Activated CD4-positive, alpha-beta T cell treated with anti-CD3 and anti-CD28 coated beads, Interleukin-2, amount 10 ng/mL, durations not matched to agents 7 days and 5 days (primary cell): ENCODE results near the gene MPHOSPH6. TPM values are rescaled to one million over a fixed set of nuclear protein-coding genes. Genes with fewer than 3 reads are reported as not detected.
"Not testable (repeated sequence)": the region's sequence is repeated elsewhere in the genome, so short reads cannot be mapped to it uniquely, and the experiment has no call there.

Experiments
- CTCF ChIA-PET: fragments of 350-600 bp; sonication (Branson Sonifier 250); formaldehyde crosslinking; loops from one replicate; lab custom pipeline; 2021; ENCODE audit warnings: antibody characterized with exemption; lab: Charles Lee
- POLR2A ChIA-PET: fragments of 350-600 bp; sonication (Branson Sonifier 250); formaldehyde crosslinking; loops from one replicate; lab custom pipeline; 2021; ENCODE audit warnings: antibody characterized with exemption; lab: Charles Lee
- DNase-seq: peaks from one replicate; pipeline ENCODE4 v3.0.0-alpha.2; 2020
- H3K27ac Mint-ChIP-seq: one replicate; pipeline ENCODE4 v1.8.0; 2021; ENCODE audit warnings: mild to moderate bottlenecking, moderate library complexity, mixed read lengths
- H3K27me3 Mint-ChIP-seq: one replicate; pipeline ENCODE4 v1.8.0; 2021; ENCODE audit warnings: mixed read lengths
- H3K36me3 Mint-ChIP-seq: one replicate; pipeline ENCODE4 v1.8.0; 2021; ENCODE audit warnings: low read depth, mixed read lengths
- H3K4me1 Mint-ChIP-seq: one replicate; pipeline ENCODE4 v1.8.0; 2021; ENCODE audit warnings: mixed read lengths
- H3K4me3 Mint-ChIP-seq: one replicate; pipeline ENCODE4 v1.8.0; 2021; ENCODE audit warnings: mild to moderate bottlenecking, moderate library complexity, mixed read lengths
- H3K9me3 Mint-ChIP-seq: one replicate; pipeline ENCODE4 v1.8.0; 2021; ENCODE audit warnings: mixed read lengths
- total RNA-seq, 2 experiments: library from RNA; stranded (reverse); gene quantifications; one replicate each; pipeline ENCODE4 v1.2.3, GENCODE V29; 2021

Gene MPHOSPH6, protein sequence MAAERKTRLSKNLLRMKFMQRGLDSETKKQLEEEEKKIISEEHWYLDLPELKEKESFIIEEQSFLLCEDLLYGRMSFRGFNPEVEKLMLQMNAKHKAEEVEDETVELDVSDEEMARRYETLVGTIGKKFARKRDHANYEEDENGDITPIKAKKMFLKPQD
- total RNA-seq, result 10 to 100 TPM; 36.7 to 39.0 TPM

GRCh38 chr16:82169861-82170845 lies at the start of gene MPHOSPH6:
Gene MPHOSPH6, minus strand, starts transcription at chr16:82170224. Its CDS starts 49 bp downstream, at chr16:82170175.
- Mint-ChIP-seq H3K36me3 (peaks cover 34% of the 10 kb centered on the region), H3K27ac (peak within 1 kb of the TSS; percentile 98), H3K4me1 (peaks cover 22% of the 10 kb centered on the region), H3K27me3 (peaks cover 27% of the 10 kb centered on the region), H3K9me3 (peaks cover 16% of the 10 kb centered on the region), H3K4me3 (peak within 1 kb of the TSS; percentile 92)
- ChIA-PET CTCF (interaction anchor here (0.9 to 1.5 kb wide), 2 partner anchors 12 to 87 kb away, joined by 3 to 7 read pairs; no protein-coding TSS in a partner anchor), POLR2A (no interaction called here)
- peak; percentile 89 for DNase-seq

DNA sequence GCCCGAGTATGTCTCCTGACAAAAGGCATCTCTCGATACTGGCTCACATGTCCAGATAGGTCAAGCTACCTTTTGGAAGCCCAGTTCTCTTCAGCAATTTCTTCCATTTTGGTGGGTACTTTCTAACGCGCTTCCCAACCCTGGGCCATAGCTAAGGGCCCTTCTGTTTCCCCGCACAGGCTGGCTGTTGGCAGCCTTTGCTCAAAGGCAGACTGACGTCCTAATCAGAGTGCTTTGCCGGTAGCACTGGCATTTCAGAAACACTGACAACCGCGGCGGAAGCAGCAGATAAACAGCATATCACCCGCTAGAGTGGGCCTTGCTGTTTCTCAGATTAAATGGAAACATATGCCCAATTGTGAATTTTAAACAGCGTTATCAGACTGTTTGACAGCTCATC lies 49.3 kb upstream of the MPHOSPH6 start:
- no peak overlapping the region for H3K4me3 Mint-ChIP-seq
- CTCF ChIA-PET, result no interaction called here
- no peaks in the 10 kb centered on the region for H3K4me1 Mint-ChIP-seq
- DNase-seq, result no peak
- peaks cover 16% of the 10 kb centered on the region for H3K27me3 Mint-ChIP-seq
- no peak overlapping the region for H3K27ac Mint-ChIP-seq
- no peaks in the 10 kb centered on the region for H3K9me3 Mint-ChIP-seq
- H3K36me3 Mint-ChIP-seq, result no peaks in the 10 kb centered on the region
- POLR2A ChIA-PET, result no interaction called here

DNA sequence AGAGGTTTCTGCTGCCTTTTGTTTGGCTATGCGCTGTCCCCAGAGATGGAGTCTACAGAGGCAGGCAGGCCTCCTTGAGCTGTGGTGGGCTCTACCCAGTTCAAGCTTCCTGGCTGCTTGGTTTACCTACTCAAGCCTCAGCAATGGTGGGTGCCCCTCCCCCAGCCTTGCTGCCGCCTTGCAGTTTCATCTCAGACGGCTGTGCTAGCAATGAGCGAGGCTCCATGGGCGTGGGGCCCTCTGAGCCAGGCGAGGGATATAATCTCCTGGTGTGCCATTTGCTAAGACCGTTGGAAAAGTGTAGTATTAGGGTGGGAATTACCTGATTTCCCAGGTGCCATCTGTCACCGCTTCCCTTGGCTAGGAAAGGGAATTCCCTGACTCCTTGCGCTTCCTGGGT lies 39.3 kb upstream of the MPHOSPH6 start:
- CTCF ChIA-PET, result interaction anchor here (0.6 kb wide), 1 partner anchor 10 kb away, joined by 3 read pairs; no protein-coding TSS in a partner anchor
- POLR2A ChIA-PET, result not testable (repeated sequence)

DNA sequence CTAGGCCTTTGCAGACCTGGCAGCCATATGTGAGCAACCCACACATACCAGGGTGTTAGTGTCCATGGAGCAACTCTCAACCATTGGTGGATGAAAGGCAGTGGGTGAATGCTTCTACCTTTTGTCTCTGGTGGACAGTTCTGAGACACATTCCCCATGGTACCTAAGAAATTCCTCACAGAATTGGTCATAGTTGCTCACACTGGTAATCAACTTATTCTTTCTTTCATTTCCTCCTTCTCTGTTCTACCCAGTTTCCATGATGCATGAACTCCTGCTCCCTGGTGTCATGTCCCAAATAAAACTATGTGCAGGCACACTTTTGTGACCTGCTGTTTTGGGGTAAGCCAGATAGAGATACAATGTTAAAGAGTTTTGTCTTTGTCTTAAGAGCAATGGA lies 33.2 kb upstream of the MPHOSPH6 start:
- Mint-ChIP-seq H3K27me3 (peaks cover 7% of the 10 kb centered on the region), H3K4me1 (no peaks in the 10 kb centered on the region), H3K36me3 (no peaks in the 10 kb centered on the region), H3K27ac (no peak overlapping the region), H3K4me3 (no peak overlapping the region), H3K9me3 (no peaks in the 10 kb centered on the region)
- ChIA-PET CTCF (no interaction called here), POLR2A (no interaction called here)
- no peak for DNase-seq

More for the DNA sequence above, 39.3 kb upstream of the MPHOSPH6 start:
- not testable (repeated sequence) for DNase-seq, H3K9me3 Mint-ChIP-seq, H3K36me3 Mint-ChIP-seq, H3K27ac Mint-ChIP-seq, H3K4me3 Mint-ChIP-seq, H3K4me1 Mint-ChIP-seq
- peaks cover 11% of the 10 kb centered on the region for H3K27me3 Mint-ChIP-seq

GRCh38 chr16:82201926-82202325 lies 31.9 kb upstream of the MPHOSPH6 start:
- Mint-ChIP-seq H3K27ac (no peak overlapping the region), H3K36me3 (no peaks in the 10 kb centered on the region), H3K4me1 (no peaks in the 10 kb centered on the region), H3K27me3 (peaks cover under 1% of the 10 kb centered on the region), H3K4me3 (no peak overlapping the region), H3K9me3 (no peaks in the 10 kb centered on the region)
- DNase-seq, result no peak
- POLR2A ChIA-PET, result no interaction called here
- CTCF ChIA-PET, result no interaction called here

- Mint-ChIP-seq H3K4me3 (no peak overlapping the region), H3K4me1 (no peaks in the 10 kb centered on the region), H3K36me3 (no peaks in the 10 kb centered on the region), H3K9me3 (no peaks in the 10 kb centered on the region), H3K27ac (no peak overlapping the region), H3K27me3 (no peaks in the 10 kb centered on the region)
- CTCF ChIA-PET, result no interaction called here
- no peak for DNase-seq
- POLR2A ChIA-PET, result no interaction called here
These were observed 31.3 kb upstream of the MPHOSPH6 start for GRCh38 chr16:82201351-82201750.

DNA sequence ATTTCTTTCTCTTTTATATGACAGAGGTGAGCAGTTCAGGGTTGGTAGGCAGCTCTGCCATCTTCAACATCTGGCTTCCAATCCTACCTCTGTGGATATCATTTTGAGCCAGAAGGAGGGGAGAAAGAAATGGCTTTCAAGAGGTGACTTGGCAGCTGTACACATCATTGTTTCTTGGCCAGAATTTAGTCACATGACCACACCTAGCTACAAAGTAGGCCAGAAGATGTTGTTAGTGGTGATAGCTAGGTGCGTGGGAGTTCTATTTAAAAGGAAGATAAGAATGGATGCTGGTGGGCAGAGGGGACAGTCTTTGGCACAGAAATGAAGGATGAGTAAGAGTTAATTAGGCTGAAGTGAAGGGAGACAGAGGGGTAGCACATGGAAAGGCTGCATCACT lies 29.2 kb upstream of the MPHOSPH6 start:
- DNase-seq, result no peak
- Mint-ChIP-seq H3K36me3 (no peaks in the 10 kb centered on the region), H3K27me3 (no peaks in the 10 kb centered on the region), H3K4me3 (no peak overlapping the region), H3K4me1 (no peaks in the 10 kb centered on the region), H3K9me3 (no peaks in the 10 kb centered on the region), H3K27ac (no peak overlapping the region)
- ChIA-PET CTCF (interaction anchor here (0.6 to 1.4 kb wide), 3 partner anchors 25 to 313 kb away, joined by 3 to 4 read pairs (median 3); no protein-coding TSS in a partner anchor), POLR2A (no interaction called here)

GRCh38 chr16:82197540-82198240 lies 27.7 kb upstream of the MPHOSPH6 start:
- peaks cover 2% of the 10 kb centered on the region for H3K36me3 Mint-ChIP-seq
- DNase-seq, result no peak
- ChIA-PET POLR2A (no interaction called here), CTCF (interaction anchor here (0.6 kb wide), 1 partner anchor 23 kb away, joined by 3 read pairs; no protein-coding TSS in a partner anchor)
- H3K27me3 Mint-ChIP-seq, result no peaks in the 10 kb centered on the region
- peaks cover 8% of the 10 kb centered on the region for H3K4me1 Mint-ChIP-seq
- H3K4me3 Mint-ChIP-seq, result no peak overlapping the region
- H3K27ac Mint-ChIP-seq, result no peak overlapping the region
- H3K9me3 Mint-ChIP-seq, result peaks cover 3% of the 10 kb centered on the region

DNA sequence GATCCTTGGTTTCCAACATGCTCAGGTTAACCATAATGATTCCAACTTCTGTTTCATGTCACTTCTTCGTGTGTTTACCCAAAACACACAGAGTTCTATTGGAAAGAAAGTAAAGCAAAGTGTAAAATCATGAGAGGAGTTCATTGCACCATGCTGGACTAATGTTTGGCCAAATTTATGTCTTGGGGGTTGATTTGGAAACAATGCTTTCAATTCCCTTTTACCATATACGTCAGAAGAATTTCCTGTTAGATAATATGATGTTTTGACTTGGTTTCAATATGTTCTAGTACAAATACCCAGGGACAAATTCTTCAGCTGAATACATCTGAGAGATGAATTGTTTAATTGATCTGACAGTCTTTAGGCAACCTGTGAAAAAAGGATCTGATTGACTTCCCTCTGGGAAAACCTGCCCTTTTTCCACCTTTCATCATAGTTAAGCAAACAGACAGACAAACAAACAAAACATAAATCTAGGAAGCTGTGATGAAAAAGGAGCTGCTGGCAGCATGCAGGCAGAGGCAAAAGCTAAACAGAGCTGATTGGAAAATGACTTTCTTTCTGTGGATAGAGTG lies 26.0 kb upstream of the MPHOSPH6 start:
- no peak for DNase-seq
- peaks cover 14% of the 10 kb centered on the region for H3K4me1 Mint-ChIP-seq
- ChIA-PET CTCF (interaction anchor here (1.4 kb wide), 1 partner anchor 34 kb away, joined by 4 read pairs; no protein-coding TSS in a partner anchor), POLR2A (no interaction called here)
- no peak overlapping the region for H3K4me3 Mint-ChIP-seq
- peaks cover 6% of the 10 kb centered on the region for H3K9me3 Mint-ChIP-seq
- H3K36me3 Mint-ChIP-seq, result peaks cover 4% of the 10 kb centered on the region
- no peaks in the 10 kb centered on the region for H3K27me3 Mint-ChIP-seq
- H3K27ac Mint-ChIP-seq, result no peak overlapping the region

DNA sequence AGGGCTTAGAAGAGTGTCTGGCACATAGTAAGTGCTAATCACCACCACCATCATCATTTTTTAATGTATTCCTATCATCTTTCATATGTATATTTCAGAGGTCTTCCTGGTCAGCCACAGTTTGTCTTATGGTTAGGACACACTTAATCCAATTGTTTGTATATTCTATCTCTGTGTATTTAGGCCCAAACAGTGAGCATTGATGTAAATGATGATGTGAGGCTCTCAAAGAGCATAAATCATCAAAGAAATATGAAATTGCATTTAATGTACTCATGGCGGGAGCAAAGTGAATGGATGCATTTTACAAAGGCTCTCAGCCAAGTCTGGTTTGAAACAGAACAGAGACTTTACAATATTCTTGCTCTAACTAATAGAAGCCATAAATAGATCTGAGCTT lies 24.1 kb upstream of the MPHOSPH6 start:
- peaks cover 6% of the 10 kb centered on the region for H3K9me3 Mint-ChIP-seq
- CTCF ChIA-PET, result interaction anchor here (1.2 kb wide), 1 partner anchor 25 kb away, joined by 3 read pairs; no protein-coding TSS in a partner anchor
- peaks cover 14% of the 10 kb centered on the region for H3K4me1 Mint-ChIP-seq
- no peak overlapping the region for H3K4me3 Mint-ChIP-seq
- no peak overlapping the region for H3K27ac Mint-ChIP-seq
- POLR2A ChIA-PET, result no interaction called here
- H3K36me3 Mint-ChIP-seq, result peaks cover 4% of the 10 kb centered on the region
- no peak for DNase-seq
- H3K27me3 Mint-ChIP-seq, result peaks cover 5% of the 10 kb centered on the region

GRCh38 chr16:82192665-82193064 lies 22.6 kb upstream of the MPHOSPH6 start:
- peaks cover 20% of the 10 kb centered on the region for H3K4me1 Mint-ChIP-seq
- no peak overlapping the region for H3K4me3 Mint-ChIP-seq
- peak overlapping the region; percentile 82 for H3K27ac Mint-ChIP-seq
- H3K9me3 Mint-ChIP-seq, result peaks cover 6% of the 10 kb centered on the region
- POLR2A ChIA-PET, result no interaction called here
- H3K36me3 Mint-ChIP-seq, result peaks cover 4% of the 10 kb centered on the region
- peak; percentile 35 for DNase-seq
- CTCF ChIA-PET, result interaction anchor here (1.8 kb wide), 1 partner anchor 37 kb away, joined by 4 read pairs; no protein-coding TSS in a partner anchor
- H3K27me3 Mint-ChIP-seq, result peaks cover 9% of the 10 kb centered on the region

DNA sequence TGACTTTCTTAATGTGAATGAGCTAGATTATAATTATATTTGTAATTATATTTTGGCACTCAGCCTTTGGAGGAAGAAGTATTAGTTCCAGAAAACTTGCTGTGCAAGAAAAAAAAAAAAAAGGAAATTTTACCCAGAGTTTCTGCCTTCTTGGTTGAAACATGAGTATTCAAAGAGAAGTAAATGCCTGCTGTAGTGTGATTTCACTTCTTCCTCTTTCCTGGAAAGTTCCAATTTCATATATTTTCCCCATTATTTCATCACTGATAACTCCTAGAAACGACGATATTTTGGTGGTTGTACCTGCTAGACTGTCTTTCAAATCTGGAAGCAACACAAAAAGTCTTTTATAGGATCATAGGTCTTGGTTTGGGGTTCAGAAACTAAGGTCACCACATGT lies 20.4 kb upstream of the MPHOSPH6 start:
- ChIA-PET CTCF (interaction anchor here (0.7 kb wide), 1 partner anchor 146 kb away, joined by 3 read pairs; no protein-coding TSS in a partner anchor), POLR2A (no interaction called here)
- peaks cover 25% of the 10 kb centered on the region for H3K4me1 Mint-ChIP-seq
- H3K4me3 Mint-ChIP-seq, result no peak overlapping the region
- H3K27ac Mint-ChIP-seq, result no peak overlapping the region
- no peak for DNase-seq
- peaks cover 4% of the 10 kb centered on the region for H3K36me3 Mint-ChIP-seq
- H3K9me3 Mint-ChIP-seq, result peaks cover 6% of the 10 kb centered on the region
- H3K27me3 Mint-ChIP-seq, result peaks cover 10% of the 10 kb centered on the region
